HL-60 (cell line): ENCODE measurements around the gene JMJD1C.

Experiments
- DNase-seq, 2 experiments: peaks; one replicate each; pipeline ENCODE4 v3.0.0-alpha.2; 2010 to 2020; ENCODE audit warnings: low read depth in 1 of 2, low spot score in 1 of 2
- H3K27ac ChIP-seq: fragments of 250-450 bp; sonication (Bioruptor Pico); replicated peaks from 2 replicates; pipeline ENCODE4 v1.5.1; 2020; ENCODE audit warnings: mild to moderate bottlenecking, moderate library complexity
- H3K27me3 ChIP-seq: fragments of 250-450 bp; sonication (Bioruptor Pico); 2 replicates; pipeline ENCODE4 v1.5.1; 2021; ENCODE audit warnings: mild to moderate bottlenecking, moderate library complexity; ENCODE audit not compliant: insufficient read depth, poor library complexity, severe bottlenecking
- H3K4me3 ChIP-seq: replicated peaks from 2 replicates; pipeline ENCODE4 v1.5.1; 2011; ENCODE audit warnings: mild to moderate bottlenecking, control low read depth, low read length; ENCODE audit not compliant: insufficient read depth
- GABPA ChIP-seq: IDR thresholded peaks from 2 replicates; pipeline ENCODE4 v1.6.1; 2012; ENCODE audit warnings: low read depth
- POLR2AphosphoS5 ChIP-seq: IDR thresholded peaks from 2 replicates; pipeline ENCODE4 v1.6.1; 2012; ENCODE audit warnings: low read depth
- SPI1 ChIP-seq: IDR thresholded peaks from 2 replicates; pipeline ENCODE4 v1.6.1; 2012; ENCODE audit warnings: low read depth, mild to moderate bottlenecking, borderline replicate concordance
- TF ChIP-seq, protein P1 (sequence below): IDR thresholded peaks from one replicate; pipeline ENCODE4 v1.5.1; 2011; ENCODE audit warnings: low read length, control low read depth, inconsistent platforms; ENCODE audit not compliant: insufficient read depth
- TF ChIP-seq, protein P2 (sequence below): IDR thresholded peaks from 2 replicates; pipeline ENCODE4 v1.6.1; 2012; ENCODE audit warnings: low read depth; ENCODE audit not compliant: insufficient replicate concordance

The JMJD1C gene

DNA sequence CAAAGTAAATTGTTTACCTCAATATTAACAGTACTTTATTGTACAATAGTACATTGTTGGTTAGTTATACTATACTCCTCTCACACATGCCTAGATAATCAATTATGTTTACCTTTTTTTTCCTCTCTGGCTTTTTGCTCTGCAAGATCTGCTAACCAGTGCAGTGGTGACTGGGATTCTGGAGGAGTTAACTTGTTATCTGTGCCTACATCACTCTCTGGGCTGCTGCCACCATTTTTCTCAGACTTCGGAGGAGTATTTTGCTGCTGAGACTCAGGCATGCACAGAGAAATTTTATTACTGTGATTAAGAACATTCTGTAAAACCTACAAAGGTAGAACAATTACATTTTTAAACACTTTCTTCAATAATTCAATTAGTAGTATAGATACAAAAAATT, 273.0 kb downstream of the JMJD1C start:
- no peak overlapping the region for H3K27ac ChIP-seq

DNA sequence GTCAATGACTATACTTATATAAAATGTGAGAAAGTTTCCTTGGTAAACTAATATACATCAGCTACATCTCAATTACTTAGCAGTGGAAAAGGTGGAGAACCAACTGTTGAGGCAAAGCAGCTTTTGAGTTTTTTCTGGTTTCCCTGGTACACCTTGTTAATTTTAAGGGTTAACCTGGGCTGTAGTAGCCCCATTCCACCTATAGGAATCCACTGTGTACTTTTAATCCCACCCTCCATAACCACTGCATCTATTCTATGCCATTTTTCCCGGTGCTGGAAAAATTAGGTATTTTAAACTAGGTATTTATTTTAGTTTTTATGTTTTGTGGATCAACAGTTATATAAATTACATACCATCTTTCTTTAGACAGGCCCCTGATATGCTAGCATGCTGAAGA, 290.2 kb downstream of the JMJD1C start:
- no peak overlapping the region for H3K4me3 ChIP-seq
- no peak for DNase-seq

More for the DNA sequence above, 273.0 kb downstream of the JMJD1C start:
- Histone ChIP-seq H3K27me3 (no peaks in the 10 kb centered on the region), H3K4me3 (no peak overlapping the region)
- TF ChIP-seq GABPA (no peak), SPI1 (no peak), POLR2AphosphoS5 (no peak)
- TF ChIP-seq, protein P1, sequence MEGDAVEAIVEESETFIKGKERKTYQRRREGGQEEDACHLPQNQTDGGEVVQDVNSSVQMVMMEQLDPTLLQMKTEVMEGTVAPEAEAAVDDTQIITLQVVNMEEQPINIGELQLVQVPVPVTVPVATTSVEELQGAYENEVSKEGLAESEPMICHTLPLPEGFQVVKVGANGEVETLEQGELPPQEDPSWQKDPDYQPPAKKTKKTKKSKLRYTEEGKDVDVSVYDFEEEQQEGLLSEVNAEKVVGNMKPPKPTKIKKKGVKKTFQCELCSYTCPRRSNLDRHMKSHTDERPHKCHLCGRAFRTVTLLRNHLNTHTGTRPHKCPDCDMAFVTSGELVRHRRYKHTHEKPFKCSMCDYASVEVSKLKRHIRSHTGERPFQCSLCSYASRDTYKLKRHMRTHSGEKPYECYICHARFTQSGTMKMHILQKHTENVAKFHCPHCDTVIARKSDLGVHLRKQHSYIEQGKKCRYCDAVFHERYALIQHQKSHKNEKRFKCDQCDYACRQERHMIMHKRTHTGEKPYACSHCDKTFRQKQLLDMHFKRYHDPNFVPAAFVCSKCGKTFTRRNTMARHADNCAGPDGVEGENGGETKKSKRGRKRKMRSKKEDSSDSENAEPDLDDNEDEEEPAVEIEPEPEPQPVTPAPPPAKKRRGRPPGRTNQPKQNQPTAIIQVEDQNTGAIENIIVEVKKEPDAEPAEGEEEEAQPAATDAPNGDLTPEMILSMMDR: no peak
- TF ChIP-seq, protein P2, sequence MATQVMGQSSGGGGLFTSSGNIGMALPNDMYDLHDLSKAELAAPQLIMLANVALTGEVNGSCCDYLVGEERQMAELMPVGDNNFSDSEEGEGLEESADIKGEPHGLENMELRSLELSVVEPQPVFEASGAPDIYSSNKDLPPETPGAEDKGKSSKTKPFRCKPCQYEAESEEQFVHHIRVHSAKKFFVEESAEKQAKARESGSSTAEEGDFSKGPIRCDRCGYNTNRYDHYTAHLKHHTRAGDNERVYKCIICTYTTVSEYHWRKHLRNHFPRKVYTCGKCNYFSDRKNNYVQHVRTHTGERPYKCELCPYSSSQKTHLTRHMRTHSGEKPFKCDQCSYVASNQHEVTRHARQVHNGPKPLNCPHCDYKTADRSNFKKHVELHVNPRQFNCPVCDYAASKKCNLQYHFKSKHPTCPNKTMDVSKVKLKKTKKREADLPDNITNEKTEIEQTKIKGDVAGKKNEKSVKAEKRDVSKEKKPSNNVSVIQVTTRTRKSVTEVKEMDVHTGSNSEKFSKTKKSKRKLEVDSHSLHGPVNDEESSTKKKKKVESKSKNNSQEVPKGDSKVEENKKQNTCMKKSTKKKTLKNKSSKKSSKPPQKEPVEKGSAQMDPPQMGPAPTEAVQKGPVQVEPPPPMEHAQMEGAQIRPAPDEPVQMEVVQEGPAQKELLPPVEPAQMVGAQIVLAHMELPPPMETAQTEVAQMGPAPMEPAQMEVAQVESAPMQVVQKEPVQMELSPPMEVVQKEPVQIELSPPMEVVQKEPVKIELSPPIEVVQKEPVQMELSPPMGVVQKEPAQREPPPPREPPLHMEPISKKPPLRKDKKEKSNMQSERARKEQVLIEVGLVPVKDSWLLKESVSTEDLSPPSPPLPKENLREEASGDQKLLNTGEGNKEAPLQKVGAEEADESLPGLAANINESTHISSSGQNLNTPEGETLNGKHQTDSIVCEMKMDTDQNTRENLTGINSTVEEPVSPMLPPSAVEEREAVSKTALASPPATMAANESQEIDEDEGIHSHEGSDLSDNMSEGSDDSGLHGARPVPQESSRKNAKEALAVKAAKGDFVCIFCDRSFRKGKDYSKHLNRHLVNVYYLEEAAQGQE: no peak
- DNase-seq: no peak

DNA sequence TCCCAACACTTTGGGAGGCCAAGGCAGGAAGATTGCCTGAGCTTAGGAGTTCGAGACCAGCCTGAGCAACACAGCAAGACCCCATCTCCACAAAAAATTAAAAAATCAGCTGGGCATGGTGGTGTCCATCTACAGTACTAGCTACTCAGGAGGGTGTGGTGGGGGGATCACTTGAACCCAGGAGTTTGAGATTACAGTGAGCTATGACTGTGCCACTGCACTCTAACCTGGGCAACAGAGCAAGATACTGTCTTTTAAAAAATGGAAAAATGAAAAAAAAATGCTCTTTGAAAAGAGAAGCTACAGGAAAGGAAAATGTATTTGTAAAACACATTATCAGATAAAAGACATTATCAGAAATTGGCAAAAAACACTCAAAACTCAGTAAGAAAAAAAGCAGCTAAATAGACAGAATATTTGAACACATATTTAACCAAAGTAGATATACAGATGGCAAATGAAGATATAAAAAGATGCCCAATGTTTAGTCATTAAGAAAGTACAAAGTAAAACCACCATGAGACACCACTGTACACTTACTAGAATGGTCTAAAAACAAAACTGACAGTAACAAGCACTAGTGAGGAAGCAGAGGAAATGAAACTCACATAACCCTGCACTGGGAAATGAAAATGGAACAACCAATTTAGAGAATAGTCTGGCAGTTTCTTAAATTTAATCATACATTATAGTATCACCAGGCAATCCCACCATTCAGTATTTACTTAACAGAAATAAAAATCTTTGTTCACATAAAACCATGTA, 292.1 kb downstream of the JMJD1C start:
- TF ChIP-seq SPI1 (no peak), GABPA (no peak), POLR2AphosphoS5 (no peak)
- TF ChIP-seq, protein P2: no peak
- TF ChIP-seq, protein P1: no peak
- H3K4me3 ChIP-seq: no peak overlapping the region
- no peak for DNase-seq
- H3K27ac ChIP-seq: no peak overlapping the region
- no peaks in the 10 kb centered on the region for H3K27me3 ChIP-seq

More for the DNA sequence above, 290.2 kb downstream of the JMJD1C start:
- TF ChIP-seq, protein P1: no peak
- TF ChIP-seq GABPA: no peak
- TF ChIP-seq POLR2AphosphoS5: no peak
- TF ChIP-seq, protein P2: no peak
- TF ChIP-seq SPI1: no peak
- Histone ChIP-seq H3K27ac (no peak overlapping the region), H3K27me3 (no peaks in the 10 kb centered on the region)
